T-cell (primary cell): ENCODE measurements around the gene TCEA3. TPM values are rescaled to one million over a fixed set of nuclear protein-coding genes. Genes with fewer than 3 reads are reported as not detected.

Source experiments
- ATAC-seq, 4 experiments: fragments of 200-7000 bp in 3 of 4; fragments of 150-1000 bp in 1 of 4; cut with Tn5 transposase; replicated peaks in 1 of 4; 1 replicate in 3 of 4; 2 replicates in 1 of 4; pipeline ENCODE4 v1.10.0; 2021; ENCODE audit warnings: moderate library complexity in 3 of 4, mild to moderate bottlenecking in 2 of 4, moderate number of reproducible peaks in 1 of 4
- CTCF ChIA-PET, 2 donors: fragments of 300-600 bp; sonication (Branson Sonifier 250); formaldehyde crosslinking; loops; one replicate each; lab custom pipeline; 2022; ENCODE audit warnings: antibody characterized with exemption in 2 of 2; lab: Charles Lee
- POLR2A ChIA-PET, 2 donors: fragments of 300-600 bp; sonication (Branson Sonifier 250); formaldehyde crosslinking; loops; one replicate each; lab custom pipeline; 2022; ENCODE audit warnings: antibody characterized with exemption in 2 of 2; lab: Charles Lee
- DNase-seq, 35 experiments: peaks; one replicate each; pipeline versions ENCODE4 v3.0.0 to v3.0.0-alpha.2; 2013 to 2023
- H3K27ac ChIP-seq: one replicate; pipeline ENCODE4 v1.5.1; 2013; ENCODE audit warnings: low read length
- H3K27me3 ChIP-seq, 2 experiments: replicated peaks in 1 of 2; 1 replicate in 1 of 2; 2 replicates in 1 of 2; pipeline versions ENCODE4 v1.6.1 to v1.7.0; 2013; ENCODE audit warnings: low read length in 1 of 2, mixed read lengths in 1 of 2; ENCODE audit not compliant: control insufficient read depth in 2 of 2, insufficient read depth in 2 of 2; ENCODE audit errors: extremely low read depth in 1 of 2
- H3K36me3 ChIP-seq, 2 donors: 1 replicate in 1 of 2; 2 replicates in 1 of 2; pipeline versions ENCODE4 v1.6.1 to v1.7.0; 2013; ENCODE audit warnings: low read length in 1 of 2; ENCODE audit not compliant: control insufficient read depth in 2 of 2, insufficient read depth in 1 of 2; ENCODE audit errors: extremely low read depth in 1 of 2
- H3K4me1 ChIP-seq, 2 experiments: 1 replicate in 1 of 2; 2 replicates in 1 of 2; pipeline versions ENCODE4 v1.6.1 to v1.7.0; 2013; ENCODE audit warnings: low read length in 2 of 2, mixed read lengths in 1 of 2; ENCODE audit not compliant: insufficient read depth in 2 of 2, control insufficient read depth in 1 of 2; ENCODE audit errors: extremely low read depth in 1 of 2
- H3K4me3 ChIP-seq, 2 donors: 1 replicate in 1 of 2; 2 replicates in 1 of 2; pipeline versions ENCODE4 v1.5.1 to v1.7.0; 2013; ENCODE audit warnings: mild to moderate bottlenecking in 2 of 2, low read length in 1 of 2, moderate library complexity in 1 of 2; ENCODE audit not compliant: control insufficient read depth in 1 of 2; ENCODE audit errors: extremely low read depth in 1 of 2
- H3K9me3 ChIP-seq: 2 replicates; pipeline ENCODE4 v1.7.0; 2013
- H3K27ac Mint-ChIP-seq, 2 donors: one replicate each; pipeline ENCODE4 v1.8.0; 2020 to 2021; ENCODE audit warnings: mild to moderate bottlenecking in 2 of 2, mixed read lengths in 2 of 2
- H3K27me3 Mint-ChIP-seq, 2 donors: one replicate each; pipeline ENCODE4 v1.8.0; 2021 to 2022; ENCODE audit warnings: mixed read lengths in 2 of 2
- H3K36me3 Mint-ChIP-seq: one replicate; pipeline ENCODE4 v1.8.0; 2021; ENCODE audit warnings: mixed read lengths
- H3K4me1 Mint-ChIP-seq, 3 donors: one replicate each; pipeline ENCODE4 v1.8.0; 2020 to 2022; ENCODE audit warnings: mixed read lengths in 3 of 3, mild to moderate bottlenecking in 1 of 3
- H3K4me3 Mint-ChIP-seq, 3 donors: one replicate each; pipeline ENCODE4 v1.8.0; 2020 to 2022; ENCODE audit warnings: mild to moderate bottlenecking in 3 of 3, mixed read lengths in 3 of 3, moderate library complexity in 3 of 3
- H3K9me3 Mint-ChIP-seq, 3 donors: one replicate each; pipeline ENCODE4 v1.8.0; 2020 to 2022; ENCODE audit warnings: mixed read lengths in 3 of 3
- WGBS: methylation state at CpG from one replicate; pipeline ENCODE4 v1.1.5; 2013; ENCODE audit warnings: missing lambda C conversion rate; ENCODE audit not compliant: insufficient coverage; 5-methylcytosine and 5-hydroxymethylcytosine counted together
- total RNA-seq, 35 experiments: library from RNA in 6 of 35; stranded (reverse) in 6 of 35; fragments of 120-200 nt in 1 of 35; gene quantifications; one replicate each; pipeline versions ENCODE4 v1.2.1 to v1.2.4 and lab custom pipeline; 2013 to 2026

TCEA3 gene
- total RNA-seq, 5 donors from 2014 or later (not counting 1 experiment from before 2014, with no cell fraction given), result 16.1 to 39.9 (median 32.4) TPM

- H3K9me3 Mint-ChIP-seq, result no peaks in the 10 kb centered on the region
- POLR2A ChIA-PET, result no interaction called here
- CTCF ChIA-PET, result interaction anchor here in 1 of 2 donors (0.9 kb wide), 1 partner anchor 10 kb away, joined by 3 read pairs; no protein-coding TSS in a partner anchor
These were observed 34.8 kb upstream of the TCEA3 start for GRCh38 chr1:23459338-23459757.

GRCh38 chr1:23456226-23456625 lies 31.7 kb upstream of the TCEA3 start:
- no peak overlapping the region for H3K27ac ChIP-seq
- H3K4me1 Mint-ChIP-seq, result peaks cover 19 to 27% (median 22%) of the 10 kb centered on the region in 3 donors
- DNase-seq (no peak), ATAC-seq (no peak)
- no peaks in the 10 kb centered on the region for H3K36me3 ChIP-seq
- H3K36me3 Mint-ChIP-seq, result peaks cover 3% of the 10 kb centered on the region
- CTCF ChIA-PET, result no interaction called here
- peaks cover 0 to 17% of the 10 kb centered on the region in 2 experiments for H3K4me1 ChIP-seq
- H3K9me3 ChIP-seq, result no peaks in the 10 kb centered on the region
- no peaks in the 10 kb centered on the region for H3K9me3 Mint-ChIP-seq
- no peak overlapping the region for H3K4me3 ChIP-seq
- WGBS, result 40% methylated on average over 4 of the region's 5 CpGs
- H3K27me3 Mint-ChIP-seq, result peaks cover 5 to 21% of the 10 kb centered on the region in 2 donors
- H3K4me3 Mint-ChIP-seq, result no peak overlapping the region
- H3K27ac Mint-ChIP-seq, result no peak overlapping the region
- H3K27me3 ChIP-seq, result peaks cover 0 to 37% of the 10 kb centered on the region in 2 experiments
- POLR2A ChIA-PET, result no interaction called here

More at GRCh38 chr1:23459338-23459757, 34.8 kb upstream of the TCEA3 start:
- DNase-seq (no peak), ATAC-seq (no peak)
- H3K27me3 Mint-ChIP-seq, result peaks cover 8 to 27% of the 10 kb centered on the region in 2 donors
- Histone ChIP-seq H3K36me3 (no peaks in the 10 kb centered on the region), H3K27me3 (peaks cover 0 to 36% of the 10 kb centered on the region in 2 experiments), H3K4me3 (no peak overlapping the region), H3K27ac (no peak overlapping the region), H3K4me1 (no peaks in the 10 kb centered on the region), H3K9me3 (no peaks in the 10 kb centered on the region)
- no peak overlapping the region for H3K4me3 Mint-ChIP-seq
- H3K36me3 Mint-ChIP-seq, result peaks cover 3% of the 10 kb centered on the region
- WGBS, result no CpG with 5 or more reads among the region's 2 CpGs
- no peak overlapping the region for H3K27ac Mint-ChIP-seq
- peaks cover 5 to 9% (median 8%) of the 10 kb centered on the region in 3 donors for H3K4me1 Mint-ChIP-seq

GRCh38 chr1:23453455-23454000 lies 29.0 kb upstream of the TCEA3 start:
- Mint-ChIP-seq H3K27me3 (peaks cover 5 to 16% of the 10 kb centered on the region in 2 donors), H3K27ac (no peak overlapping the region), H3K9me3 (no peaks in the 10 kb centered on the region), H3K36me3 (peaks cover 3% of the 10 kb centered on the region), H3K4me1 (peaks cover 19 to 25% (median 22%) of the 10 kb centered on the region in 3 donors), H3K4me3 (no peak overlapping the region)
- POLR2A ChIA-PET, result no interaction called here
- WGBS, result no CpG with 5 or more reads among the region's 3 CpGs
- CTCF ChIA-PET, result no interaction called here
- no peaks in the 10 kb centered on the region for H3K36me3 ChIP-seq
- peaks cover 0 to 43% of the 10 kb centered on the region in 2 experiments for H3K27me3 ChIP-seq
- H3K9me3 ChIP-seq, result no peaks in the 10 kb centered on the region
- DNase-seq (no peak), ATAC-seq (no peak)
- no peak overlapping the region for H3K4me3 ChIP-seq
- H3K4me1 ChIP-seq, result peaks cover 0 to 20% of the 10 kb centered on the region in 2 experiments
- H3K27ac ChIP-seq, result no peak overlapping the region

- Histone ChIP-seq H3K4me1 (peaks cover 0 to 20% of the 10 kb centered on the region in 2 experiments), H3K4me3 (no peak overlapping the region), H3K27ac (no peak overlapping the region), H3K36me3 (no peaks in the 10 kb centered on the region), H3K27me3 (peaks cover 0 to 35% of the 10 kb centered on the region in 2 experiments), H3K9me3 (no peaks in the 10 kb centered on the region)
- ATAC-seq, result peak; percentile 83 to 94 (median 84)
- POLR2A ChIA-PET, result no interaction called here
- Mint-ChIP-seq H3K4me1 (peaks cover 19 to 25% (median 22%) of the 10 kb centered on the region in 3 donors), H3K9me3 (no peaks in the 10 kb centered on the region), H3K36me3 (peaks cover 3% of the 10 kb centered on the region), H3K27ac (no peak overlapping the region), H3K27me3 (peaks cover 5 to 13% of the 10 kb centered on the region in 2 donors), H3K4me3 (no peak overlapping the region)
- 0% methylated on average over 4 of the region's 5 CpGs for WGBS
- CTCF ChIA-PET, result interaction anchor here in 1 of 2 donors (0.6 to 0.9 kb wide), 2 partner anchors 13 to 88 kb away, joined by 3 read pairs; no protein-coding TSS in a partner anchor
- DNase-seq, result peak in 34 of 35 experiments; percentile 15 to 70 (median 44)
These were observed 27.5 kb upstream of the TCEA3 start for GRCh38 chr1:23452011-23452411.

- H3K36me3 Mint-ChIP-seq, result peaks cover 3% of the 10 kb centered on the region
- DNase-seq (no peak), ATAC-seq (no peak)
- POLR2A ChIA-PET, result no interaction called here
- 20% methylated on average over 1 of the region's 1 CpG for WGBS
- H3K9me3 Mint-ChIP-seq, result no peaks in the 10 kb centered on the region
- CTCF ChIA-PET, result interaction anchor here in 1 of 2 donors (0.9 kb wide), 1 partner anchor 88 kb away, joined by 3 read pairs; no protein-coding TSS in a partner anchor
- Histone ChIP-seq H3K4me3 (no peak overlapping the region), H3K36me3 (no peaks in the 10 kb centered on the region), H3K9me3 (no peaks in the 10 kb centered on the region), H3K4me1 (peaks cover 0 to 20% of the 10 kb centered on the region in 2 experiments), H3K27me3 (peaks cover 0 to 32% of the 10 kb centered on the region in 2 experiments), H3K27ac (no peak overlapping the region)
- H3K4me1 Mint-ChIP-seq, result peaks cover 19 to 24% (median 22%) of the 10 kb centered on the region in 3 donors
- peaks cover 3 to 10% of the 10 kb centered on the region in 2 donors for H3K27me3 Mint-ChIP-seq
- no peak overlapping the region for H3K27ac Mint-ChIP-seq
- no peak overlapping the region for H3K4me3 Mint-ChIP-seq
These were observed 26.9 kb upstream of the TCEA3 start for GRCh38 chr1:23451441-23451840.

- Mint-ChIP-seq H3K4me3 (no peak overlapping the region), H3K36me3 (peaks cover 3% of the 10 kb centered on the region), H3K27ac (no peak overlapping the region), H3K4me1 (peaks cover 14 to 22% (median 20%) of the 10 kb centered on the region in 3 donors), H3K9me3 (no peaks in the 10 kb centered on the region), H3K27me3 (peaks cover 0 to 7% of the 10 kb centered on the region in 2 donors)
- ChIA-PET CTCF (no interaction called here), POLR2A (no interaction called here)
- Histone ChIP-seq H3K27ac (no peak overlapping the region), H3K27me3 (peaks cover 0 to 29% of the 10 kb centered on the region in 2 experiments), H3K36me3 (no peaks in the 10 kb centered on the region), H3K4me1 (peaks cover 0 to 20% of the 10 kb centered on the region in 2 experiments), H3K9me3 (no peaks in the 10 kb centered on the region), H3K4me3 (no peak overlapping the region)
- DNase-seq (no peak), ATAC-seq (no peak)
- no CpG with 5 or more reads among the region's 4 CpGs for WGBS
These were observed 26.3 kb upstream of the TCEA3 start for GRCh38 chr1:23450894-23451293.
